Astrocyte (in vitro differentiated cells and primary cell): Measurements from ENCODE around the gene BRD7. TPM values are rescaled to one million over a fixed set of nuclear protein-coding genes. Genes with fewer than 3 reads are reported as not detected.

Experiments
- DNase-seq: peaks from one replicate; pipeline ENCODE4 v3.0.0-alpha.2; 2010; ENCODE audit warnings: low read depth
- FAIRE-seq: peaks from 2 replicates; lab custom pipeline; 2011; peaks lifted over from hg19 to GRCh38; lab: Jason Lieb, UNC
- H2AFZ ChIP-seq: 2 replicates; pipeline ENCODE4 v1.6.0; 2012; ENCODE audit warnings: low read depth, low read length, inconsistent platforms
- H3K27ac ChIP-seq: 2 replicates; pipeline ENCODE4 v1.5.1; 2011; ENCODE audit warnings: low read depth, low read length, inconsistent platforms
- H3K27me3 ChIP-seq: 2 replicates; pipeline ENCODE4 v1.6.0; 2011; ENCODE audit warnings: low read length, inconsistent platforms; ENCODE audit not compliant: insufficient read depth
- H3K36me3 ChIP-seq: 2 replicates; pipeline ENCODE4 v1.5.1; 2011; ENCODE audit warnings: low read length, inconsistent platforms; ENCODE audit not compliant: insufficient read depth
- H3K4me1 ChIP-seq: 2 replicates; pipeline ENCODE4 v1.5.1; 2011; ENCODE audit warnings: low read length, inconsistent platforms; ENCODE audit not compliant: insufficient read depth
- H3K4me2 ChIP-seq: 2 replicates; pipeline ENCODE4 v1.6.0; 2012; ENCODE audit warnings: low read length, inconsistent platforms
- H3K4me3 ChIP-seq: 2 replicates; pipeline ENCODE4 v1.5.1; 2011; ENCODE audit warnings: low read depth, mild to moderate bottlenecking, low read length, inconsistent platforms; ENCODE audit not compliant: insufficient read depth
- H3K79me2 ChIP-seq: 2 replicates; pipeline ENCODE4 v1.6.0; 2012; ENCODE audit warnings: mild to moderate bottlenecking, low read length, inconsistent platforms; ENCODE audit not compliant: insufficient read depth
- H3K9ac ChIP-seq: 2 replicates; pipeline ENCODE4 v1.6.0; 2012; ENCODE audit warnings: mild to moderate bottlenecking, low read length, inconsistent platforms
- H3K9me3 ChIP-seq: 2 replicates; pipeline ENCODE4 v1.5.1; 2012; ENCODE audit warnings: low read depth, mild to moderate bottlenecking, low read length, inconsistent platforms; ENCODE audit not compliant: insufficient read depth
- H4K20me1 ChIP-seq: 2 replicates; pipeline ENCODE4 v1.6.0; 2012; ENCODE audit warnings: low read length, inconsistent platforms; ENCODE audit not compliant: insufficient read depth
- H3K27ac Mint-ChIP-seq: one replicate; pipeline ENCODE4 v1.8.0; 2021; ENCODE audit warnings: mild to moderate bottlenecking, mixed read lengths; ENCODE audit not compliant: unreplicated experiment
- H3K27me3 Mint-ChIP-seq: one replicate; pipeline ENCODE4 v1.8.0; 2021; ENCODE audit warnings: low read depth, mixed read lengths; ENCODE audit not compliant: unreplicated experiment
- H3K36me3 Mint-ChIP-seq: one replicate; pipeline ENCODE4 v1.8.0; 2021; ENCODE audit warnings: low read depth, mixed read lengths; ENCODE audit not compliant: unreplicated experiment
- H3K4me1 Mint-ChIP-seq: one replicate; pipeline ENCODE4 v1.8.0; 2021; ENCODE audit warnings: low read depth, mixed read lengths; ENCODE audit not compliant: unreplicated experiment
- H3K4me3 Mint-ChIP-seq: one replicate; pipeline ENCODE4 v1.8.0; 2021; ENCODE audit warnings: mild to moderate bottlenecking, moderate library complexity, mixed read lengths; ENCODE audit not compliant: unreplicated experiment
- H3K9me3 Mint-ChIP-seq: one replicate; pipeline ENCODE4 v1.8.0; 2021; ENCODE audit warnings: mild to moderate bottlenecking, mixed read lengths; ENCODE audit not compliant: unreplicated experiment
- CTCF ChIP-seq: IDR thresholded peaks from 2 replicates; pipeline ENCODE4 v1.5.1; 2011; ENCODE audit warnings: low read depth, mild to moderate bottlenecking, inconsistent platforms, low read length, moderate library complexity; ENCODE audit not compliant: insufficient read depth
- EZH2 ChIP-seq: IDR thresholded peaks from 2 replicates; pipeline ENCODE4 v1.6.1; 2012; ENCODE audit warnings: mild to moderate bottlenecking, low read length, inconsistent platforms; ENCODE audit not compliant: insufficient read depth
- total RNA-seq: library from RNA; stranded (reverse); gene quantifications from 2 replicates; pipeline ENCODE4 v1.2.1, GENCODE V29; 2021

The BRD7 gene
- total RNA-seq, 1 donor from 2014 or later = 58.5 TPM

GRCh38 chr16:50289950-50290764 is 78.6 kb downstream of the BRD7 start:
- DNase-seq = no peak
- H3K4me2 ChIP-seq = no peak overlapping the region
- TF ChIP-seq CTCF = no peak
- no peak for TF ChIP-seq EZH2

DNA sequence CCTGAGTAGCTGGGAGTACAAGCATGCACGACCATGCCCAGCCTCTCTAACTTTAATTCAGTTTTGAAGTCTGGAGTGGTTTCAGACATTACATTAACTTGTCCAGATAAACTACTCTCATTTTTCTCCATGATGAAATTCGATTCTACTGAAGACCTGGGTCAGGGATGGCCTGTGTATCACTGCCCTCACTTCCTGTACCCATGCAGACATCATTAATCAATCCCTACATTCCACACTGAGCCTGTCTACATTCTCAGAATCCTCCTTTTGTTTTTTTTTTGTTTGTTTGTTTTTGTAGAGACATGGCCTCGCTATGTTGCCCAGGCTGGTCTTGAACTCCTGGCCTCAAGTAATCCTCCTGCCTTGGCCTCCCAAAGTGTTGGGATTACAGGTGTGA is 79.9 kb downstream of the BRD7 start:
- Mint-ChIP-seq H3K27me3 (peaks cover 1% of the 10 kb centered on the region), H3K4me3 (no peak overlapping the region), H3K9me3 (peaks cover 4% of the 10 kb centered on the region), H3K4me1 (peaks cover 2% of the 10 kb centered on the region), H3K36me3 (peaks cover 16% of the 10 kb centered on the region), H3K27ac (no peak overlapping the region)
- DNase-seq (no peak), FAIRE-seq (no peak)
- H3K79me2 ChIP-seq = no peaks in the 10 kb centered on the region
- no peak overlapping the region for H3K9ac ChIP-seq
- H3K4me3 ChIP-seq = no peak overlapping the region
- no peaks in the 10 kb centered on the region for H3K27me3 ChIP-seq
- TF ChIP-seq CTCF (no peak), EZH2 (no peak)
- H4K20me1 ChIP-seq = peaks cover 32% of the 10 kb centered on the region
- no peak overlapping the region for H3K4me2 ChIP-seq
- H3K4me1 ChIP-seq = no peaks in the 10 kb centered on the region
- no peak overlapping the region for H3K27ac ChIP-seq
- no peak overlapping the region for H2AFZ ChIP-seq
- H3K9me3 ChIP-seq = no peaks in the 10 kb centered on the region
- no peaks in the 10 kb centered on the region for H3K36me3 ChIP-seq

More at GRCh38 chr16:50289950-50290764, 78.6 kb downstream of the BRD7 start:
- no peak overlapping the region for H2AFZ ChIP-seq
- Mint-ChIP-seq H3K4me3 (no peak overlapping the region), H3K27ac (no peak overlapping the region), H3K27me3 (peaks cover 1% of the 10 kb centered on the region), H3K9me3 (peaks cover 4% of the 10 kb centered on the region), H3K36me3 (peaks cover 15% of the 10 kb centered on the region), H3K4me1 (no peaks in the 10 kb centered on the region)
- H3K4me3 ChIP-seq = no peak overlapping the region
- H3K27me3 ChIP-seq = no peaks in the 10 kb centered on the region
- H3K4me1 ChIP-seq = no peaks in the 10 kb centered on the region
- no peaks in the 10 kb centered on the region for H3K36me3 ChIP-seq
- H3K79me2 ChIP-seq = no peaks in the 10 kb centered on the region
- H3K9me3 ChIP-seq = no peaks in the 10 kb centered on the region
- no peak overlapping the region for H3K9ac ChIP-seq
- FAIRE-seq = no peak
- peaks cover 19% of the 10 kb centered on the region for H4K20me1 ChIP-seq
- H3K27ac ChIP-seq = no peak overlapping the region

- no peaks in the 10 kb centered on the region for H3K36me3 ChIP-seq
- no peak overlapping the region for H3K27ac Mint-ChIP-seq
- H3K36me3 Mint-ChIP-seq = peaks cover 12% of the 10 kb centered on the region
- H3K9ac ChIP-seq = no peak overlapping the region
- no peak overlapping the region for H3K4me3 ChIP-seq
- TF ChIP-seq CTCF = no peak
- no peak for TF ChIP-seq EZH2
- no peak overlapping the region for H3K27ac ChIP-seq
- H3K9me3 ChIP-seq = no peaks in the 10 kb centered on the region
- no peaks in the 10 kb centered on the region for H3K79me2 ChIP-seq
- no peak overlapping the region for H3K4me3 Mint-ChIP-seq
- peaks cover 1% of the 10 kb centered on the region for H3K27me3 Mint-ChIP-seq
- H2AFZ ChIP-seq = no peak overlapping the region
- FAIRE-seq (no peak), DNase-seq (no peak)
- peaks cover 2% of the 10 kb centered on the region for H3K4me1 Mint-ChIP-seq
- no peaks in the 10 kb centered on the region for H3K27me3 ChIP-seq
- H3K4me1 ChIP-seq = no peaks in the 10 kb centered on the region
- peaks cover 41% of the 10 kb centered on the region for H4K20me1 ChIP-seq
- no peak overlapping the region for H3K4me2 ChIP-seq
- H3K9me3 Mint-ChIP-seq = peaks cover 4% of the 10 kb centered on the region
Observed at GRCh38 chr16:50288026-50288425, 80.8 kb downstream of the BRD7 start.
